GM23338 (cell line): Measurements from ENCODE around the gene TXNRD3. TPM values are rescaled to one million over a fixed set of nuclear protein-coding genes. Genes with fewer than 3 reads are reported as not detected.

Experiments used
- ATAC-seq: fragments of 200-7000 bp; cut with Tn5 transposase; 3 replicates; pipeline ENCODE4 v1.9.1; 2020
- DNase-seq: peaks from one replicate; pipeline ENCODE4 v3.0.0-alpha.2; 2015; ENCODE audit warnings: low spot score
- H2AFZ ChIP-seq: fragments of 200-600 bp; sonication (generic); 2 replicates; pipeline ENCODE4 v1.8.0; 2016; ENCODE audit warnings: antibody characterized with exemption, mild to moderate bottlenecking, moderate library complexity
- H3F3A ChIP-seq: fragments of 200-600 bp; sonication (generic); replicated peaks from 2 replicates; pipeline ENCODE4 v1.8.0; 2017; ENCODE audit warnings: antibody characterized with exemption, mixed run types, low read depth
- H3K27ac ChIP-seq: fragments of 200-600 bp; sonication (generic); 2 replicates; pipeline ENCODE4 v1.6.1; 2016; ENCODE audit warnings: low read depth
- H3K27me3 ChIP-seq: fragments of 200-600 bp; sonication (generic); 2 replicates; pipeline ENCODE4 v1.8.0; 2016; ENCODE audit warnings: mild to moderate bottlenecking, mixed run types, moderate library complexity; ENCODE audit not compliant: insufficient read depth
- H3K36me3 ChIP-seq: fragments of 200-600 bp; sonication (generic); 2 replicates; pipeline ENCODE4 v1.8.0; 2016; ENCODE audit warnings: mild to moderate bottlenecking; ENCODE audit not compliant: insufficient read depth
- H3K4me1 ChIP-seq: fragments of 200-600 bp; sonication (generic); 2 replicates; pipeline ENCODE4 v1.8.0; 2016; ENCODE audit warnings: mild to moderate bottlenecking, moderate library complexity; ENCODE audit not compliant: insufficient read depth
- H3K4me2 ChIP-seq: fragments of 200-600 bp; sonication (generic); 2 replicates; pipeline ENCODE4 v1.7.1; 2017; ENCODE audit warnings: mixed run types
- H3K4me3 ChIP-seq: fragments of 200-600 bp; sonication (generic); 2 replicates; pipeline ENCODE4 v1.6.1; 2016; ENCODE audit warnings: mixed run types
- H3K79me2 ChIP-seq: fragments of 200-600 bp; sonication (generic); replicated peaks from 2 replicates; pipeline ENCODE4 v1.8.0; 2017; ENCODE audit warnings: mild to moderate bottlenecking; ENCODE audit not compliant: insufficient read depth
- H3K9me2 ChIP-seq: fragments of 200-600 bp; sonication (generic); 2 replicates; pipeline ENCODE4 v1.8.0; 2017; ENCODE audit not compliant: insufficient read depth
- H4K20me1 ChIP-seq: fragments of 200-600 bp; sonication (generic); replicated peaks from 2 replicates; pipeline ENCODE4 v1.8.0; 2017; ENCODE audit warnings: mild to moderate bottlenecking; ENCODE audit not compliant: insufficient read depth
- H3K27ac Mint-ChIP-seq: 2 replicates; pipeline ENCODE4 v1.8.0; 2020; ENCODE audit warnings: inconsistent platforms, mild to moderate bottlenecking, moderate library complexity, mixed read lengths
- H3K27me3 Mint-ChIP-seq: 3 replicates; pipeline ENCODE4 v1.8.0; 2022; ENCODE audit warnings: low read depth, mild to moderate bottlenecking, moderate library complexity, mixed read lengths, inconsistent platforms; ENCODE audit not compliant: insufficient read depth, poor library complexity
- H3K36me3 Mint-ChIP-seq: 3 replicates; pipeline ENCODE4 v1.8.0; 2021; ENCODE audit warnings: low read depth, mild to moderate bottlenecking, inconsistent platforms, moderate library complexity, mixed read lengths
- H3K4me1 Mint-ChIP-seq: 3 replicates; pipeline ENCODE4 v1.8.0; 2020; ENCODE audit warnings: mild to moderate bottlenecking, inconsistent platforms, mixed read lengths
- H3K4me3 Mint-ChIP-seq: 3 replicates; pipeline ENCODE4 v1.8.0; 2021; ENCODE audit warnings: moderate library complexity, mild to moderate bottlenecking, inconsistent platforms, mixed read lengths
- H3K9me3 Mint-ChIP-seq: 3 replicates; pipeline ENCODE4 v1.8.0; 2020; ENCODE audit warnings: moderate library complexity, mild to moderate bottlenecking, inconsistent platforms, mixed read lengths
- CREB1 ChIP-seq: fragments of 250-450 bp; sonication (Bioruptor Pico); IDR thresholded peaks from 2 replicates; pipeline ENCODE4 v1.5.0; 2020; ENCODE audit warnings: low read depth, mild to moderate bottlenecking, moderate library complexity
- ETS1 ChIP-seq: IDR thresholded peaks from 2 replicates; pipeline ENCODE4 v1.6.1; 2016; ENCODE audit warnings: antibody characterized with exemption
- EZH2 ChIP-seq: fragments of 200-600 bp; sonication (generic); IDR thresholded peaks from one replicate; pipeline ENCODE4 v1.8.0; 2017; ENCODE audit warnings: antibody characterized with exemption, mild to moderate bottlenecking, low read depth; ENCODE audit not compliant: unreplicated experiment
- JUNB ChIP-seq: IDR thresholded peaks from one replicate; pipeline ENCODE4 v1.6.1; 2016; ENCODE audit warnings: antibody characterized with exemption; ENCODE audit not compliant: unreplicated experiment
- NANOG ChIP-seq: IDR thresholded peaks from 2 replicates; pipeline ENCODE4 v1.6.1; 2016; ENCODE audit warnings: antibody characterized with exemption, borderline replicate concordance
- POLR2AphosphoS5 ChIP-seq: IDR thresholded peaks from 2 replicates; pipeline ENCODE4 v1.6.1; 2016; ENCODE audit warnings: antibody characterized with exemption, low read depth
- REST ChIP-seq: IDR thresholded peaks from one replicate; pipeline ENCODE4 v1.6.1; 2018; ENCODE audit warnings: antibody characterized with exemption; ENCODE audit not compliant: unreplicated experiment
- STAT1 ChIP-seq: IDR thresholded peaks from one replicate; pipeline ENCODE4 v1.6.1; 2016; ENCODE audit warnings: antibody characterized with exemption; ENCODE audit not compliant: unreplicated experiment
- ZNF331 ChIP-seq: fragments of 250-450 bp; sonication (Bioruptor Pico); IDR thresholded peaks from 2 replicates; pipeline ENCODE4 v1.5.0; 2020; ENCODE audit warnings: low read depth, mild to moderate bottlenecking, moderate library complexity
- polyA plus RNA-seq: library from polyadenylated mRNA; unstranded; fragments of >200 nt; fragmentation: Nextera tagmentation; extraction: Ambion mirVana; gene quantifications from 2 replicates; pipeline ENCODE4 v1.2.1, GENCODE V29; 2016
- total RNA-seq: library from RNA; depleted of rRNA; stranded (reverse); fragments of >200 nt; shearing (Covaris generic); gene quantifications from 2 replicates; pipeline ENCODE4 v1.2.3, GENCODE V29; 2014
- TF ChIP-seq, protein P1 (sequence below): fragments of 250-450 bp; sonication (Bioruptor Pico); IDR thresholded peaks from 2 replicates; pipeline ENCODE4 v1.5.0; 2020; ENCODE audit warnings: mild to moderate bottlenecking, moderate library complexity

TXNRD3 gene
- total and polyA plus RNA-seq, 2 experiments from 2014 or later = 3.0 to 4.1 TPM

- Mint-ChIP-seq H3K9me3 (no peaks in the 10 kb centered on the region), H3K36me3 (no peaks in the 10 kb centered on the region), H3K27me3 (peaks cover 5% of the 10 kb centered on the region), H3K27ac (no peak overlapping the region), H3K4me3 (no peak overlapping the region), H3K4me1 (peaks cover 6% of the 10 kb centered on the region; the same call in 1 of the 3 replicates)
- H3K79me2 ChIP-seq = no peaks in the 10 kb centered on the region
- no peak overlapping the region for H2AFZ ChIP-seq
- no peaks in the 10 kb centered on the region for H3K36me3 ChIP-seq
- no peaks in the 10 kb centered on the region for H3K27me3 ChIP-seq
- no peak for TF ChIP-seq ZNF331 (CRISPR knock-in tag)
- TF ChIP-seq NANOG = no peak
- no peak for TF ChIP-seq POLR2AphosphoS5
- TF ChIP-seq JUNB = no peak
- ATAC-seq = no peak
- no peaks in the 10 kb centered on the region for H3F3A ChIP-seq
- no peaks in the 10 kb centered on the region for H3K4me1 ChIP-seq
- H3K9me2 ChIP-seq = no peaks in the 10 kb centered on the region
- H3K4me2 ChIP-seq = no peak overlapping the region
- H4K20me1 ChIP-seq = no peaks in the 10 kb centered on the region
- no peak overlapping the region for H3K27ac ChIP-seq
- DNase-seq = no peak
- H3K4me3 ChIP-seq = no peak overlapping the region
Observed at GRCh38 chr3:126569390-126569975, 85.4 kb downstream of the TXNRD3 start.

- no peak overlapping the region for H3K4me3 ChIP-seq
- H3K4me2 ChIP-seq = no peak overlapping the region
- no peak for ATAC-seq
- no peaks in the 10 kb centered on the region for H3K36me3 Mint-ChIP-seq
- H3K4me3 Mint-ChIP-seq = no peak overlapping the region
- H3K9me2 ChIP-seq = no peaks in the 10 kb centered on the region
- H3K27me3 Mint-ChIP-seq = peaks cover 5% of the 10 kb centered on the region
- no peak overlapping the region for H3K27ac Mint-ChIP-seq
- H3K9me3 Mint-ChIP-seq = no peaks in the 10 kb centered on the region
- no peak overlapping the region for H2AFZ ChIP-seq
- H3K27me3 ChIP-seq = no peaks in the 10 kb centered on the region
- H3K4me1 ChIP-seq = no peaks in the 10 kb centered on the region
- peaks cover 6% of the 10 kb centered on the region; the same call in 1 of the 3 replicates for H3K4me1 Mint-ChIP-seq
- H3K36me3 ChIP-seq = no peaks in the 10 kb centered on the region
- H3K79me2 ChIP-seq = no peaks in the 10 kb centered on the region
- no peaks in the 10 kb centered on the region for H3F3A ChIP-seq
- no peak overlapping the region for H3K27ac ChIP-seq
- DNase-seq = no peak
- no peaks in the 10 kb centered on the region for H4K20me1 ChIP-seq
- TF ChIP-seq ZNF331 (CRISPR knock-in tag) (no peak), JUNB (no peak), EZH2 (no peak), STAT1 (no peak), CREB1 (CRISPR knock-in tag) (no peak), NANOG (no peak), POLR2AphosphoS5 (no peak), ETS1 (no peak), REST (no peak)
- TF ChIP-seq, protein P1, sequence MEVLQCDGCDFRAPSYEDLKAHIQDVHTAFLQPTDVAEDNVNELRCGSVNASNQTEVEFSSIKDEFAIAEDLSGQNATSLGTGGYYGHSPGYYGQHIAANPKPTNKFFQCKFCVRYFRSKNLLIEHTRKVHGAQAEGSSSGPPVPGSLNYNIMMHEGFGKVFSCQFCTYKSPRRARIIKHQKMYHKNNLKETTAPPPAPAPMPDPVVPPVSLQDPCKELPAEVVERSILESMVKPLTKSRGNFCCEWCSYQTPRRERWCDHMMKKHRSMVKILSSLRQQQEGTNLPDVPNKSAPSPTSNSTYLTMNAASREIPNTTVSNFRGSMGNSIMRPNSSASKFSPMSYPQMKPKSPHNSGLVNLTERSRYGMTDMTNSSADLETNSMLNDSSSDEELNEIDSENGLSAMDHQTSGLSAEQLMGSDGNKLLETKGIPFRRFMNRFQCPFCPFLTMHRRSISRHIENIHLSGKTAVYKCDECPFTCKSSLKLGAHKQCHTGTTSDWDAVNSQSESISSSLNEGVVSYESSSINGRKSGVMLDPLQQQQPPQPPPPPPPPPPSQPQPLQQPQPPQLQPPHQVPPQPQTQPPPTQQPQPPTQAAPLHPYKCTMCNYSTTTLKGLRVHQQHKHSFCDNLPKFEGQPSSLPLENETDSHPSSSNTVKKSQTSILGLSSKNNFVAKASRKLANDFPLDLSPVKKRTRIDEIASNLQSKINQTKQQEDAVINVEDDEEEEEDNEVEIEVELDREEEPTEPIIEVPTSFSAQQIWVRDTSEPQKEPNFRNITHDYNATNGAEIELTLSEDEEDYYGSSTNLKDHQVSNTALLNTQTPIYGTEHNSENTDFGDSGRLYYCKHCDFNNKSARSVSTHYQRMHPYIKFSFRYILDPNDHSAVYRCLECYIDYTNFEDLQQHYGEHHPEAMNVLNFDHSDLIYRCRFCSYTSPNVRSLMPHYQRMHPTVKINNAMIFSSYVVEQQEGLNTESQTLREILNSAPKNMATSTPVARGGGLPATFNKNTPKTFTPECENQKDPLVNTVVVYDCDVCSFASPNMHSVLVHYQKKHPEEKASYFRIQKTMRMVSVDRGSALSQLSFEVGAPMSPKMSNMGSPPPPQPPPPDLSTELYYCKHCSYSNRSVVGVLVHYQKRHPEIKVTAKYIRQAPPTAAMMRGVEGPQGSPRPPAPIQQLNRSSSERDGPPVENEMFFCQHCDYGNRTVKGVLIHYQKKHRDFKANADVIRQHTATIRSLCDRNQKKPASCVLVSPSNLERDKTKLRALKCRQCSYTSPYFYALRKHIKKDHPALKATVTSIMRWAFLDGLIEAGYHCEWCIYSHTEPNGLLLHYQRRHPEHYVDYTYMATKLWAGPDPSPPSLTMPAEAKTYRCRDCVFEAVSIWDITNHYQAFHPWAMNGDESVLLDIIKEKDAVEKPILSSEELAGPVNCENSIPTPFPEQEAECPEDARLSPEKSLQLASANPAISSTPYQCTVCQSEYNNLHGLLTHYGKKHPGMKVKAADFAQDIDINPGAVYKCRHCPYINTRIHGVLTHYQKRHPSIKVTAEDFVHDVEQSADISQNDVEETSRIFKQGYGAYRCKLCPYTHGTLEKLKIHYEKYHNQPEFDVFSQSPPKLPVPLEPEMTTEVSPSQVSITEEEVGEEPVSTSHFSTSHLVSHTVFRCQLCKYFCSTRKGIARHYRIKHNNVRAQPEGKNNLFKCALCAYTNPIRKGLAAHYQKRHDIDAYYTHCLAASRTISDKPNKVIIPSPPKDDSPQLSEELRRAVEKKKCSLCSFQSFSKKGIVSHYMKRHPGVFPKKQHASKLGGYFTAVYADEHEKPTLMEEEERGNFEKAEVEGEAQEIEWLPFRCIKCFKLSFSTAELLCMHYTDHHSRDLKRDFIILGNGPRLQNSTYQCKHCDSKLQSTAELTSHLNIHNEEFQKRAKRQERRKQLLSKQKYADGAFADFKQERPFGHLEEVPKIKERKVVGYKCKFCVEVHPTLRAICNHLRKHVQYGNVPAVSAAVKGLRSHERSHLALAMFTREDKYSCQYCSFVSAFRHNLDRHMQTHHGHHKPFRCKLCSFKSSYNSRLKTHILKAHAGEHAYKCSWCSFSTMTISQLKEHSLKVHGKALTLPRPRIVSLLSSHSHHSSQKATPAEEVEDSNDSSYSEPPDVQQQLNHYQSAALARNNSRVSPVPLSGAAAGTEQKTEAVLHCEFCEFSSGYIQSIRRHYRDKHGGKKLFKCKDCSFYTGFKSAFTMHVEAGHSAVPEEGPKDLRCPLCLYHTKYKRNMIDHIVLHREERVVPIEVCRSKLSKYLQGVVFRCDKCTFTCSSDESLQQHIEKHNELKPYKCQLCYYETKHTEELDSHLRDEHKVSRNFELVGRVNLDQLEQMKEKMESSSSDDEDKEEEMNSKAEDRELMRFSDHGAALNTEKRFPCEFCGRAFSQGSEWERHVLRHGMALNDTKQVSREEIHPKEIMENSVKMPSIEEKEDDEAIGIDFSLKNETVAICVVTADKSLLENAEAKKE (CRISPR knock-in tag) = no peak
Observed at GRCh38 chr3:126568776-126569342, 86.1 kb downstream of the TXNRD3 start.
